Sigmoid colon (tissue), 7 donors: ENCODE data around the gene STRBP. TPM values are rescaled to one million over a fixed set of nuclear protein-coding genes. Genes with fewer than 3 reads are reported as not detected.

ENCODE experiments used
- DNase-seq: peaks from one replicate; pipeline ENCODE4 v3.0.0-alpha.2; 2019
- H3K27ac ChIP-seq, 4 donors: fragments of 200-600 bp; sonication (generic); one replicate each; pipeline ENCODE4 v1.5.1; 2016 to 2019; ENCODE audit warnings: mild to moderate bottlenecking in 1 of 4
- H3K27me3 ChIP-seq, 3 donors: fragments of 200-600 bp; sonication (generic); one replicate each; pipeline ENCODE4 v1.5.1; 2019; ENCODE audit warnings: mild to moderate bottlenecking in 1 of 3
- H3K36me3 ChIP-seq, 4 donors: fragments of 200-600 bp; sonication (generic); one replicate each; pipeline ENCODE4 v1.5.1; 2016 to 2019
- H3K4me1 ChIP-seq, 4 donors: fragments of 200-600 bp; sonication (generic); one replicate each; pipeline ENCODE4 v1.5.1; 2017 to 2019
- H3K4me3 ChIP-seq, 4 donors: fragments of 200-600 bp; sonication (generic); one replicate each; pipeline ENCODE4 v1.5.1; 2017 to 2019; ENCODE audit warnings: mild to moderate bottlenecking in 2 of 4, moderate library complexity in 1 of 4
- H3K9me3 ChIP-seq, 4 donors: fragments of 200-600 bp in 3 of 4; sonication (generic) in 3 of 4; one replicate each; pipeline versions ENCODE4 v1.5.1 to v1.6.1; 2013 to 2019
- EP300 ChIP-seq, 4 donors: sonication (generic); formaldehyde crosslinking; IDR thresholded peaks; one replicate each; pipeline ENCODE4 v1.6.1; 2017; ENCODE audit warnings: antibody characterized with exemption in 4 of 4
- POLR2A ChIP-seq, 2 donors: fragments of 450-650 bp; IDR thresholded peaks; one replicate each; pipeline ENCODE4 v1.6.1; 2016; ENCODE audit warnings: antibody characterized with exemption in 2 of 2, mild to moderate bottlenecking in 2 of 2, moderate library complexity in 2 of 2
- POLR2AphosphoS5 ChIP-seq, 4 donors: sonication (generic); formaldehyde crosslinking; IDR thresholded peaks; one replicate each; pipeline ENCODE4 v1.6.1; 2017; ENCODE audit warnings: antibody characterized with exemption in 4 of 4
- WGBS, 2 donors: extraction: QIAGEN DNeasy Blood & Tissue Kit; methylation state at CpG; one replicate each; pipeline ENCODE4 v1.1.7; 2013; 5-methylcytosine and 5-hydroxymethylcytosine counted together
- intact Hi-C: fragments of 100-400 bp; cut with DNase I; formaldehyde crosslinking; loops from one replicate; pipeline ENCODE4 v1.15.1; 2023
- polyA plus RNA-seq, 3 donors: library from polyadenylated mRNA; stranded (reverse); fragments of 200-250 nt; gene quantifications; one replicate each; pipeline ENCODE4 v1.2.3, GENCODE V29; 2013
- total RNA-seq, 4 donors: library from RNA; depleted of rRNA; stranded (reverse); fragments of >200 nt; gene quantifications; one replicate each; pipeline ENCODE4 v1.1.0, GENCODE V29; 2016
- TF ChIP-seq, protein P1 (sequence below), 4 experiments: fragments of 450-650 bp in 3 of 4; fragments of 200-600 bp in 1 of 4; IDR thresholded peaks; one replicate each; pipeline ENCODE4 v1.5.1; 2016 to 2019; ENCODE audit warnings: antibody characterized with exemption in 4 of 4, mild to moderate bottlenecking in 3 of 4, moderate library complexity in 2 of 4
- donor health status: healthy with polysubstance abuse.
- donor health status: Bipolar disorder and iron deficiency.
- donor health status: healthy.

The STRBP gene
- total and polyA plus RNA-seq, 7 donors, result 13.3 to 32.2 (median 18.0) TPM

DNA sequence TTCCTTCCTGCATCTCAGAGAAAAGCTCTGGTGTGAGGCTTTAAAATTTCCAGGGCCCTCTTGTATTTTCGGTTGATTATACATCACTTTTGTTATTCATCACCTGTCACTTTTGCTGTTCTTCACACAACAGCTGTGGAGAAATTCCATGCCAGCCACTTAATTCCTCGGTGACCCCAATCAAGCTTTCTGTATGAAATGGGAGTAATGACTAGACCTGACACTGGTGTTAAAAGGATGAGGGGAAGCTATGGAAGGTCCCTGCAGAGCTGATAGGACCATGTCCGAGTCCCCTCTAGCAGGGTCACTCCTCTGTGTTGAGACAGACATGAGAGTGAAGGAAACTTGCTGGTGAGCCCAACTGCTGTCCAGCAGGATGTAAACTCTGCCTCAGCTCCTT, 175.2 kb downstream of the STRBP start:
- Histone ChIP-seq H3K9me3 (no peaks in the 10 kb centered on the region), H3K27me3 (no peaks in the 10 kb centered on the region), H3K4me1 (no peaks in the 10 kb centered on the region), H3K27ac (no peak overlapping the region), H3K4me3 (no peak overlapping the region), H3K36me3 (peaks cover 26 to 97% (median 53%) of the 10 kb centered on the region in 4 donors)
- intact Hi-C loops, result no loop called here
- 87 to 89% methylated on average over 3 of the region's 3 CpGs for WGBS, 2 donors
- TF ChIP-seq EP300 (IDR thresholded peaks at IDR 0.05) (no peak), POLR2A (IDR thresholded peaks at IDR 0.05) (no peak), POLR2AphosphoS5 (IDR thresholded peaks at IDR 0.05) (no peak)
- TF ChIP-seq, protein P1, sequence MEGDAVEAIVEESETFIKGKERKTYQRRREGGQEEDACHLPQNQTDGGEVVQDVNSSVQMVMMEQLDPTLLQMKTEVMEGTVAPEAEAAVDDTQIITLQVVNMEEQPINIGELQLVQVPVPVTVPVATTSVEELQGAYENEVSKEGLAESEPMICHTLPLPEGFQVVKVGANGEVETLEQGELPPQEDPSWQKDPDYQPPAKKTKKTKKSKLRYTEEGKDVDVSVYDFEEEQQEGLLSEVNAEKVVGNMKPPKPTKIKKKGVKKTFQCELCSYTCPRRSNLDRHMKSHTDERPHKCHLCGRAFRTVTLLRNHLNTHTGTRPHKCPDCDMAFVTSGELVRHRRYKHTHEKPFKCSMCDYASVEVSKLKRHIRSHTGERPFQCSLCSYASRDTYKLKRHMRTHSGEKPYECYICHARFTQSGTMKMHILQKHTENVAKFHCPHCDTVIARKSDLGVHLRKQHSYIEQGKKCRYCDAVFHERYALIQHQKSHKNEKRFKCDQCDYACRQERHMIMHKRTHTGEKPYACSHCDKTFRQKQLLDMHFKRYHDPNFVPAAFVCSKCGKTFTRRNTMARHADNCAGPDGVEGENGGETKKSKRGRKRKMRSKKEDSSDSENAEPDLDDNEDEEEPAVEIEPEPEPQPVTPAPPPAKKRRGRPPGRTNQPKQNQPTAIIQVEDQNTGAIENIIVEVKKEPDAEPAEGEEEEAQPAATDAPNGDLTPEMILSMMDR (IDR thresholded peaks at IDR 0.05), result no peak
- no peak for DNase-seq

DNA sequence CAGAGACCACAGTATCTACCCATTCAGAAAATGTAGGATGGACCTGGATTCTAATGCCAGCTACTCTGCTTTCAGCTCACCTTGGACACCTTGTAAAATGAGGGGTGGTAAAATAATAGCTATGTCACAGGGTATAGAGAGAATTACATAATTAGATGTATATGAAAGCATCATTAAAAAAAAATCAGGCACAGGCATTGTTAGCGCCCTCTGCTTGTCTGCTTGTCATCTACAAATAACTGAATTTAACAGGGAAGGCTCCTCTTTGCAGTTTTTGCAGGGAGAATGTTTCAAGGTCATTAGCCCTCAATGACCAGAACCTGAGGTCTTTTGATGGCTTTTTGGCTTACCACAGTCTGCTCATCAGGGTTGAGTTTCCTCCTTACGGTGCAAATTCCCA, 176.9 kb downstream of the STRBP start:
- H3K27ac ChIP-seq, result no peak overlapping the region
- H3K4me1 ChIP-seq, result no peaks in the 10 kb centered on the region
- DNase-seq, result no peak
- intact Hi-C loops, result no loop called here
- peaks cover 14 to 90% (median 43%) of the 10 kb centered on the region in 4 donors for H3K36me3 ChIP-seq
- no peak overlapping the region for H3K4me3 ChIP-seq
- TF ChIP-seq, protein P1 (IDR thresholded peaks at IDR 0.05), result no peak
- TF ChIP-seq POLR2AphosphoS5 (IDR thresholded peaks at IDR 0.05), result no peak
- TF ChIP-seq EP300 (IDR thresholded peaks at IDR 0.05), result no peak
- TF ChIP-seq POLR2A (IDR thresholded peaks at IDR 0.05), result no peak
- no peaks in the 10 kb centered on the region for H3K27me3 ChIP-seq
- no peaks in the 10 kb centered on the region for H3K9me3 ChIP-seq
- 74 to 87% methylated on average over 2 of the region's 2 CpGs for WGBS, 2 donors

DNA sequence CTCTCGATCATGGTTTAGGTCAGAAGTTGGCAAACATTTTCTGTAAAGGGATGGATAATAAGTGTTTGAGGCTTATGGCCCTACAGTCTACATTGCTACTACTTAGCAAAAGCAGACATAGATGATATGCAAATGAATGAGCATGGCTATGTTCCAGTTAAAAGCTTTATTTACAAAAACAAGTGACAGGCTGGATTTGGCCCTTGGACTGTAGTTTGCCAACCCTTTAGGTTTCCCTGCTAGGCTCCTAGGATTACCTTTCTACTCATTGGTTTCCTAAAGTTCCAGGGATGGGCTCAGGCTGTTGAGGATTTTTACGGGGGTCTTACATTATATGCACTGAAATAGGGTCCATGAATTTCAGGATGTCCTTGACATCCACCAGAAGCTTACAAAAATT, 177.4 kb downstream of the STRBP start:
- no peak for DNase-seq
- TF ChIP-seq EP300 (IDR thresholded peaks at IDR 0.05) (no peak), POLR2AphosphoS5 (IDR thresholded peaks at IDR 0.05) (no peak), POLR2A (IDR thresholded peaks at IDR 0.05) (no peak)
- TF ChIP-seq, protein P1 (IDR thresholded peaks at IDR 0.05), result no peak
- Histone ChIP-seq H3K4me3 (no peak overlapping the region), H3K27me3 (no peaks in the 10 kb centered on the region), H3K4me1 (no peaks in the 10 kb centered on the region), H3K9me3 (no peaks in the 10 kb centered on the region), H3K27ac (no peak overlapping the region), H3K36me3 (peaks cover 14 to 85% (median 44%) of the 10 kb centered on the region in 4 donors)
- intact Hi-C loops, result no loop called here
- WGBS, 2 donors, result 90 to 94% methylated on average over 2 of the region's 2 CpGs

DNA sequence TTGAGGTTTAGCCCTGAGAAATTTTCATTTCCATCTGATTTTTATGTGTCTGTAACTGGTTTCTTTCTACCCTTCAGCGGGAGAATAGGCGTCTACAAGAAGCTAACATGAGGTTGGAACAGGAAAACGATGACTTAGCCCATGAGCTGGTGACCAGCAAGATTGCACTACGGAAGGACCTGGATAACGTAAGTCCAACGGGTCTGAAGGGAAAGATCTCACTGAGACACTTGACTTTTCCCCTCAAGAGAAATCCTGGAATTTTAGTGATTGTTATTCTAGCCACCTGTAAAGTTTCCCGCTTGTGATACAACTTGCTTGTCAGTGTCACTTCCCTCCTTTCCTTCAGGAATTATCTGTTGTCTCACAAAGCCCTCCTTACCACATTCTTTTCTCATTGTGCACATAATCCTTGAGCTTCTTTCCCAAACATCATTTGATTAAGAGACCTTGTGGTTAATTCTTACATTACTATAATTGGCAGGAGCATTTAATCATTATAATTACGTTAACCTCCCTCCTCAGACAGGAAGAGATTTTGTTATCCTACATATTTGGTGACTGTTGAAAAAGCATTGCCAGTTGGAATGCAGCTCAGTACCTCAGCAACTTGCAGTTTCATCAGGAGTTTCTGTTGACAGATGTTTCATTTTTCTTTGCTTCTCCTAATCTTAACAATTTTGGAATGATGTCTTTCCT, 178.0 kb downstream of the STRBP start:
- DNase-seq, result no peak
- no peaks in the 10 kb centered on the region for H3K27me3 ChIP-seq
- no peak overlapping the region for H3K27ac ChIP-seq
- no peak for TF ChIP-seq POLR2AphosphoS5 (IDR thresholded peaks at IDR 0.05)
- no peak for TF ChIP-seq POLR2A (IDR thresholded peaks at IDR 0.05)
- TF ChIP-seq EP300 (IDR thresholded peaks at IDR 0.05), result no peak
- TF ChIP-seq, protein P1 (IDR thresholded peaks at IDR 0.05), result no peak
- WGBS, 2 donors, result 90 to 93% methylated on average over 8 of the region's 8 CpGs
- H3K36me3 ChIP-seq, result peaks cover 14 to 80% (median 44%) of the 10 kb centered on the region in 4 donors
- no peak overlapping the region for H3K4me3 ChIP-seq
- intact Hi-C loops, result no loop called here
- no peaks in the 10 kb centered on the region for H3K4me1 ChIP-seq
- no peaks in the 10 kb centered on the region for H3K9me3 ChIP-seq
